ENCODE measurements around the gene FAF2.

The FAF2 gene

DNA sequence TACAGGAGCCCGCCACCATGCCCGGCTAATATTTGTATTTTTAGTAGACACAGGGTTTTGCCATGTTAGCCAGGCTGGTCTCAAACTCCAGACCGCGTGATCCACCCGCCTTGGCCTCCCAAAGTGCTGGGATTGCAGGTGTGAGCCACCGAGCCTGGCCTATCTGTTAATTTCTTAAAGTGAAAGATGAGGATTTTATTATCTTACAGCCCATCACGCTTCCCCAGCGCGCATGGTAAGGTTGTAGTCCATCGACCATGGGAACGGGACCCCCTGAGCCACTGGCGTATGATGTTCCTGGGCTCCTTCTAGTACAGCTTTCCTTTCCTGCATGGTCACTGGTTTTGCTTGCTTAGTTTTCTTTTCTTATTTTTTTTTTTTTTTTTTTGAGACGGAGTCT lies 109.7 kb downstream of the FAF2 start:
- DNase-seq (ENCODE audit: low read depth), result no peak
- TF ChIP-seq, protein P1, sequence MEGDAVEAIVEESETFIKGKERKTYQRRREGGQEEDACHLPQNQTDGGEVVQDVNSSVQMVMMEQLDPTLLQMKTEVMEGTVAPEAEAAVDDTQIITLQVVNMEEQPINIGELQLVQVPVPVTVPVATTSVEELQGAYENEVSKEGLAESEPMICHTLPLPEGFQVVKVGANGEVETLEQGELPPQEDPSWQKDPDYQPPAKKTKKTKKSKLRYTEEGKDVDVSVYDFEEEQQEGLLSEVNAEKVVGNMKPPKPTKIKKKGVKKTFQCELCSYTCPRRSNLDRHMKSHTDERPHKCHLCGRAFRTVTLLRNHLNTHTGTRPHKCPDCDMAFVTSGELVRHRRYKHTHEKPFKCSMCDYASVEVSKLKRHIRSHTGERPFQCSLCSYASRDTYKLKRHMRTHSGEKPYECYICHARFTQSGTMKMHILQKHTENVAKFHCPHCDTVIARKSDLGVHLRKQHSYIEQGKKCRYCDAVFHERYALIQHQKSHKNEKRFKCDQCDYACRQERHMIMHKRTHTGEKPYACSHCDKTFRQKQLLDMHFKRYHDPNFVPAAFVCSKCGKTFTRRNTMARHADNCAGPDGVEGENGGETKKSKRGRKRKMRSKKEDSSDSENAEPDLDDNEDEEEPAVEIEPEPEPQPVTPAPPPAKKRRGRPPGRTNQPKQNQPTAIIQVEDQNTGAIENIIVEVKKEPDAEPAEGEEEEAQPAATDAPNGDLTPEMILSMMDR (conservative IDR thresholded peaks at IDR 0.05; ENCODE audit: low read depth, low read length), result no peak
- H3K4me3 ChIP-seq (ENCODE audit: low read length), result no peak overlapping the region
